H1 (cell line): ENCODE results near the gene CRADD. TPM values are rescaled to one million over a fixed set of nuclear protein-coding genes. Genes with fewer than 3 reads are reported as not detected.

Experiments used
- CTCF ChIA-PET: fragments of 300-600 bp; sonication (Branson Sonifier 250); formaldehyde crosslinking; loops from one replicate; lab custom pipeline; 2021; ENCODE audit not compliant: partially characterized antibody; lab: Charles Lee
- POLR2A ChIA-PET: fragments of 300-600 bp; sonication (Branson Sonifier 250); formaldehyde crosslinking; loops from one replicate; lab custom pipeline; 2021; ENCODE audit warnings: inconsistent platforms; ENCODE audit not compliant: partially characterized antibody; lab: Charles Lee
- DNase-seq, 2 experiments: peaks; one replicate each; pipeline versions ENCODE4 v3.0.0 to v3.0.0-alpha.2; 2010 to 2022; ENCODE audit warnings: low spot score in 2 of 2, low read depth in 1 of 2, mixed read lengths in 1 of 2
- FAIRE-seq: peaks from 2 replicates; lab custom pipeline; 2011; peaks lifted over from hg19 to GRCh38; lab: Jason Lieb, UNC
- H2AFZ ChIP-seq: 2 replicates; pipeline ENCODE4 v1.8.1; 2012; ENCODE audit warnings: low read length, inconsistent platforms
- H2AK5ac ChIP-seq: 2 replicates; pipeline ENCODE4 v1.6.1; 2013; ENCODE audit warnings: low read depth, low read length
- H2BK120ac ChIP-seq: replicated peaks from 2 replicates; pipeline ENCODE3; 2013; ENCODE audit warnings: low read depth, low read length, inconsistent platforms
- H2BK12ac ChIP-seq: 2 replicates; pipeline ENCODE4 v1.6.1; 2013; ENCODE audit warnings: low read depth, low read length
- H2BK15ac ChIP-seq: 2 replicates; pipeline ENCODE4 v1.6.1; 2013; ENCODE audit warnings: low read length
- H2BK20ac ChIP-seq: 2 replicates; pipeline ENCODE4 v1.6.1; 2013; ENCODE audit warnings: low read length
- H2BK5ac ChIP-seq: 2 replicates; pipeline ENCODE4 v1.6.1; 2013; ENCODE audit warnings: low read depth, low read length
- H3K14ac ChIP-seq: 2 replicates; pipeline ENCODE4 v1.6.1; 2013; ENCODE audit warnings: inconsistent platforms; ENCODE audit not compliant: insufficient read length
- H3K18ac ChIP-seq: 2 replicates; pipeline ENCODE4 v1.6.1; 2013; ENCODE audit warnings: low read length; ENCODE audit errors: extremely low read depth
- H3K23ac ChIP-seq: 2 replicates; pipeline ENCODE4 v1.6.1; 2013; ENCODE audit warnings: inconsistent platforms; ENCODE audit not compliant: insufficient read length
- H3K23me2 ChIP-seq: 2 replicates; pipeline ENCODE4 v1.6.1; 2013; ENCODE audit warnings: low read depth, low read length
- H3K27ac ChIP-seq: 2 replicates; pipeline ENCODE4 v1.6.1; 2011; ENCODE audit warnings: low read depth, low read length, inconsistent platforms
- H3K27me3 ChIP-seq, 4 experiments: replicated peaks in 1 of 4; 1 replicate in 1 of 4; 2 replicates in 3 of 4; pipeline versions ENCODE4 v1.6.1 to v1.8.1; 2011 to 2013; ENCODE audit warnings: low read length in 3 of 4, mild to moderate bottlenecking in 3 of 4, inconsistent platforms in 2 of 4, mixed read lengths in 2 of 4, moderate library complexity in 1 of 4; ENCODE audit not compliant: control insufficient read depth in 3 of 4, insufficient read depth in 3 of 4; ENCODE audit errors: extremely low read depth in 1 of 4
- H3K36me3 ChIP-seq, 4 experiments: 2 replicates each; pipeline versions ENCODE4 v1.6.1 to v1.8.1; 2011 to 2013; ENCODE audit warnings: mild to moderate bottlenecking in 4 of 4, low read length in 3 of 4, moderate library complexity in 2 of 4, control low read depth in 1 of 4, inconsistent platforms in 1 of 4; ENCODE audit not compliant: insufficient read depth in 4 of 4, control insufficient read depth in 2 of 4
- H3K4ac ChIP-seq: replicated peaks from 2 replicates; pipeline ENCODE3; 2013; ENCODE audit warnings: low read length, low read depth, mixed read lengths, inconsistent platforms; ENCODE audit not compliant: insufficient read length
- H3K4me1 ChIP-seq, 4 experiments: replicated peaks in 1 of 4; 1 replicate in 1 of 4; 2 replicates in 3 of 4; pipeline versions ENCODE4 v1.6.1 to v1.8.1; 2011 to 2013; ENCODE audit warnings: low read length in 3 of 4, inconsistent platforms in 2 of 4, mixed read lengths in 1 of 4; ENCODE audit not compliant: insufficient read depth in 4 of 4, control insufficient read depth in 3 of 4
- H3K4me2 ChIP-seq, 2 experiments: 2 replicates each; pipeline versions ENCODE4 v1.6.1 to v1.8.1; 2011 to 2013; ENCODE audit warnings: low read depth in 2 of 2, low read length in 2 of 2, control low read depth in 1 of 2, inconsistent platforms in 1 of 2, mild to moderate bottlenecking in 1 of 2; ENCODE audit not compliant: insufficient read depth in 1 of 2
- H3K4me3 ChIP-seq, 4 experiments: fragments of 200-600, 300-600 bp in 1 of 4; sonication (generic), shearing (Covaris generic), sonication (Bioruptor Twin) in 1 of 4; 2 replicates each; pipeline versions ENCODE4 v1.5.1 to v1.8.1; 2011 to 2016; ENCODE audit warnings: low read length in 4 of 4, low read depth in 3 of 4, control low read depth in 2 of 4, inconsistent platforms in 2 of 4, mild to moderate bottlenecking in 2 of 4, mixed read lengths in 1 of 4, moderate library complexity in 1 of 4; ENCODE audit not compliant: insufficient read depth in 2 of 4; ENCODE audit errors: extremely low read depth in 1 of 4
- H3K56ac ChIP-seq: replicated peaks from 2 replicates; pipeline ENCODE3; 2013; ENCODE audit warnings: low read depth, mild to moderate bottlenecking, mixed read lengths, low read length, inconsistent platforms; ENCODE audit not compliant: insufficient read length
- H3K79me1 ChIP-seq: 2 replicates; pipeline ENCODE4 v1.6.1; 2013; ENCODE audit warnings: low read depth, low read length, control low read depth
- H3K79me2 ChIP-seq, 2 experiments: 2 replicates each; pipeline versions ENCODE4 v1.6.1 to v1.8.1; 2012 to 2013; ENCODE audit warnings: low read length in 2 of 2, mild to moderate bottlenecking in 2 of 2, inconsistent platforms in 1 of 2; ENCODE audit not compliant: insufficient read depth in 2 of 2, control insufficient read depth in 1 of 2
- H3K9ac ChIP-seq, 4 experiments: replicated peaks in 1 of 4; 1 replicate in 1 of 4; 2 replicates in 3 of 4; pipeline versions ENCODE4 v1.6.1 to v1.8.1; 2011 to 2013; ENCODE audit warnings: low read depth in 3 of 4, low read length in 3 of 4, control low read depth in 2 of 4, mild to moderate bottlenecking in 2 of 4, moderate library complexity in 2 of 4, inconsistent platforms in 1 of 4; ENCODE audit errors: extremely low read depth in 1 of 4
- H3K9me3 ChIP-seq, 2 experiments: 2 replicates each; pipeline versions ENCODE4 v1.6.1 to v1.8.1; 2012 to 2013; ENCODE audit warnings: mild to moderate bottlenecking in 2 of 2, moderate library complexity in 2 of 2, control low read depth in 1 of 2, inconsistent platforms in 1 of 2, low read depth in 1 of 2, low read length in 1 of 2, mixed read lengths in 1 of 2; ENCODE audit not compliant: insufficient read depth in 2 of 2
- H4K20me1 ChIP-seq, 2 experiments: replicated peaks in 1 of 2; 2 replicates each; pipeline versions ENCODE3 to v1.8.1; 2011 to 2013; ENCODE audit warnings: inconsistent platforms in 2 of 2, low read length in 2 of 2, mild to moderate bottlenecking in 1 of 2; ENCODE audit not compliant: insufficient read depth in 2 of 2, control insufficient read depth in 1 of 2
- H4K5ac ChIP-seq: 2 replicates; pipeline ENCODE4 v1.6.1; 2013; ENCODE audit warnings: low read length, low read depth, mixed read lengths, inconsistent platforms; ENCODE audit not compliant: insufficient read length
- H4K8ac ChIP-seq: 2 replicates; pipeline ENCODE4 v1.8.0; 2013; ENCODE audit warnings: mild to moderate bottlenecking, moderate library complexity, low read length, inconsistent platforms; ENCODE audit not compliant: insufficient read depth; ENCODE audit errors: extremely low read depth
- H4K91ac ChIP-seq: replicated peaks from 2 replicates; pipeline ENCODE3; 2013; ENCODE audit warnings: low read length, mixed read lengths, inconsistent platforms; ENCODE audit not compliant: insufficient read length
- BACH1 ChIP-seq: IDR thresholded peaks from 2 replicates; pipeline ENCODE4 v1.6.1; 2012; ENCODE audit warnings: low read length, improper control_type of control experiment
- CREB1 ChIP-seq: IDR thresholded peaks from 2 replicates; pipeline ENCODE4 v1.6.1; 2012; ENCODE audit warnings: inconsistent platforms
- EZH2 ChIP-seq: fragments of 200-600 bp; sonication (generic); IDR thresholded peaks from 2 replicates; pipeline ENCODE4 v1.7.1; 2012; ENCODE audit warnings: low read depth, mild to moderate bottlenecking, moderate library complexity, low read length, inconsistent platforms; ENCODE audit not compliant: severe bottlenecking
- MAFK ChIP-seq: IDR thresholded peaks from 2 replicates; pipeline ENCODE4 v1.6.1; 2012; ENCODE audit warnings: low read depth, mild to moderate bottlenecking, improper control_type of control experiment, low read length
- POLR2AphosphoS5 ChIP-seq: IDR thresholded peaks from 2 replicates; pipeline ENCODE4 v1.6.1; 2011; ENCODE audit warnings: low read depth, low read length
- POU5F1 ChIP-seq: IDR thresholded peaks from 2 replicates; pipeline ENCODE4 v1.6.1; 2011; ENCODE audit warnings: low read depth, mild to moderate bottlenecking, low read length, moderate library complexity
- TBP ChIP-seq: IDR thresholded peaks from 2 replicates; pipeline ENCODE4 v1.6.1; 2011; ENCODE audit warnings: low read depth, low read length, improper control_type of control experiment
- whole genome bisulfite sequencing, 2 experiments: shearing (Covaris generic) in 1 of 2; methylation state at CpG; one replicate each; pipeline versions ENCODE4 v1.1.6 to v1.1.7; 2013 to 2015; ENCODE audit warnings: low lambda C conversion rate in 2 of 2, mixed read lengths in 2 of 2, inconsistent platforms in 1 of 2, low coverage in 1 of 2, missing lambda C conversion rate in 1 of 2; ENCODE audit not compliant: insufficient replicate concordance in 2 of 2, insufficient coverage in 1 of 2, insufficient read length in 1 of 2; ENCODE audit errors: extremely low coverage in 1 of 2, missing lambda C conversion rate in 1 of 2; 5-methylcytosine and 5-hydroxymethylcytosine counted together
- polyA plus RNA-seq, 7 experiments: library from polyadenylated mRNA; depleted of rRNA in 3 of 7; stranded (reverse) in 5 of 7; unstranded in 2 of 7; fragments of >200 nt in 5 of 7; fragments of 200-250 nt in 2 of 7; gene quantifications; 1 replicate in 5 of 7; 2 replicates in 1 of 7; 4 replicates in 1 of 7; pipeline versions ENCODE4 v1.2.1 to v1.2.3, GENCODE V29; 2011 to 2013; ENCODE audit warnings: missing spikeins in 2 of 7, mixed read lengths in 2 of 7
- total RNA-seq: library from RNA; stranded (reverse); fragmentation: NEBNext Ultra II Directional; extraction: Animal tissue kit (Norgen Biotek cat#: 25700); gene quantifications from 2 replicates; pipeline ENCODE4 v1.2.1, GENCODE V29; 2021

CRADD gene
- total and polyA plus RNA-seq, 2 of the 8 experiments (the other 6 are each of a cell fraction or from before 2014, with no cell fraction given): 8.1 to 15.4 TPM

- Histone ChIP-seq H2AFZ (no peak overlapping the region), H4K20me1 (no peaks in the 10 kb centered on the region), H3K18ac (no peak overlapping the region), H2BK5ac (no peak overlapping the region), H2BK15ac (no peak overlapping the region), H3K23ac (no peak overlapping the region), H2BK12ac (no peak overlapping the region), H3K9ac (no peak overlapping the region), H3K36me3 (no peaks in the 10 kb centered on the region), H3K9me3 (no peaks in the 10 kb centered on the region), H3K27ac (no peak overlapping the region), H4K8ac (no peak overlapping the region), H3K4me3 (no peak overlapping the region), H3K14ac (no peak overlapping the region), H3K4me2 (no peak overlapping the region), H3K79me1 (no peaks in the 10 kb centered on the region), H3K23me2 (no peaks in the 10 kb centered on the region), H4K91ac (no peak overlapping the region), H3K4me1 (peaks cover 0 to 3% (median 0%) of the 10 kb centered on the region in 4 experiments; a peak in 2 of 7 replicates), H2BK120ac (no peak overlapping the region), H2BK20ac (no peak overlapping the region), H3K79me2 (no peaks in the 10 kb centered on the region), H2AK5ac (no peak overlapping the region), H3K56ac (no peak overlapping the region), H3K4ac (no peak overlapping the region), H4K5ac (no peak overlapping the region), H3K27me3 (no peaks in the 10 kb centered on the region)
- FAIRE-seq (no peak), DNase-seq (no peak)
- ChIA-PET CTCF (interaction anchor here (0.5 to 3.1 kb wide), 9 partner anchors 13 to 1138 kb away, joined by 3 to 17 read pairs (median 4); no protein-coding TSS in a partner anchor), POLR2A (no interaction called here)
- TF ChIP-seq MAFK: no peak
- no peak for TF ChIP-seq TBP
- TF ChIP-seq BACH1: no peak
- TF ChIP-seq POLR2AphosphoS5: no peak
- TF ChIP-seq CREB1: no peak
- no peak for TF ChIP-seq POU5F1
- no peak for TF ChIP-seq EZH2
- 86% methylated on average over 5 of the region's 5 CpGs; no CpG with 5 or more reads in 1 of the 2 experiments for WGBS, 2 experiments
These were observed 127.4 kb downstream of the CRADD start for GRCh38 chr12:93804392-93805179.
